ENCODE measurements around the gene UTP14A. TPM values are rescaled to one million over a fixed set of nuclear protein-coding genes. Genes with fewer than 3 reads are reported as not detected.

Gene UTP14A
- total RNA-seq, 1 experiment from 2014 or later: 15.3 TPM

GRCh38 chrX:129965166-129965565, 59.2 kb downstream of the UTP14A start:
- Histone ChIP-seq H3K27me3 (no peaks in the 10 kb centered on the region), H3K9me3 (no peaks in the 10 kb centered on the region), H3K36me3 (no peaks in the 10 kb centered on the region), H3K4me3 (no peak overlapping the region)
- DNase-seq: no peak

GRCh38 chrX:129968968-129969367, 63.0 kb downstream of the UTP14A start:
- Histone ChIP-seq H3K27me3 (no peaks in the 10 kb centered on the region), H3K9me3 (no peaks in the 10 kb centered on the region), H3K4me3 (no peak overlapping the region), H3K36me3 (no peaks in the 10 kb centered on the region)
- DNase-seq: no peak

GRCh38 chrX:129976441-129976840, 70.5 kb downstream of the UTP14A start:
- H3K4me3 ChIP-seq: no peak overlapping the region
- H3K27me3 ChIP-seq: no peaks in the 10 kb centered on the region
- no peaks in the 10 kb centered on the region for H3K36me3 ChIP-seq
- H3K9me3 ChIP-seq: no peaks in the 10 kb centered on the region
- no peak for DNase-seq

Other genes with a start within 250 kb of the UTP14A start
- not detected in 2 replicates for gene XPNPEP2, start 167.2 kb upstream of the UTP14A start, total RNA-seq (2014; rRNA removed; shearing (Covaris generic); ENCODE audit: low replicate concordance)
- not detected in 2 replicates for gene SASH3, start 126.2 kb upstream of the UTP14A start, total RNA-seq (2014; rRNA removed; shearing (Covaris generic); ENCODE audit: low replicate concordance)
- 15.5 and 16.0 TPM in 2 replicates for gene ZDHHC9, start 62.3 kb upstream of the UTP14A start, total RNA-seq (2014; rRNA removed; shearing (Covaris generic); ENCODE audit: low replicate concordance)
- 0.13 and 0.39 TPM in 2 replicates for gene BCORL1, start 76.5 kb downstream of the UTP14A start, total RNA-seq (2014; rRNA removed; shearing (Covaris generic); ENCODE audit: low replicate concordance)
- 5.9 and 6.3 TPM in 2 replicates for gene ELF4, start 204.3 kb downstream of the UTP14A start, total RNA-seq (2014; rRNA removed; shearing (Covaris generic); ENCODE audit: low replicate concordance)

Data from MG63 (cell line).